ENCODE results near the gene OR10H3.

GRCh38 chr19:15780610-15781418 lies 43.0 kb downstream of the OR10H3 start:
- no peak for TF ChIP-seq MAX (IDR thresholded peaks at IDR 0.05; ENCODE audit: low read depth)
- no peak for TF ChIP-seq RCOR1 (IDR thresholded peaks at IDR 0.05; ENCODE audit: low read length)
- TF ChIP-seq CTCF (IDR thresholded peaks at IDR 0.05), result no peak
- no peak for TF ChIP-seq EP300 (IDR thresholded peaks at IDR 0.05; ENCODE audit: borderline replicate concordance in 1 of 2, low read depth in 1 of 2, low read length in 1 of 2)
- TF ChIP-seq GABPA (IDR thresholded peaks at IDR 0.05; ENCODE audit: low read depth), result no peak
- no peak for TF ChIP-seq POLR2AphosphoS5 (IDR thresholded peaks at IDR 0.05; ENCODE audit: low read depth, low read length)
- no peak for TF ChIP-seq MEF2A (IDR thresholded peaks at IDR 0.05; ENCODE audit: borderline replicate concordance, low read depth)
- TF ChIP-seq CHD2 (IDR thresholded peaks at IDR 0.05; ENCODE audit: low read length, partially characterized antibody), result no peak
- no peak for TF ChIP-seq FOXJ3 (CRISPR knock-in tag; IDR thresholded peaks at IDR 0.05)
- TF ChIP-seq RAD21 (IDR thresholded peaks at IDR 0.05; ENCODE audit: low read length), result no peak
- TF ChIP-seq RFX5 (IDR thresholded peaks at IDR 0.05; ENCODE audit: low read length), result no peak
- no peak for TF ChIP-seq YY1 (IDR thresholded peaks at IDR 0.05; ENCODE audit: low read depth)

All from SK-N-SH (cell line).